Liver (tissue), 2 donors: ENCODE measurements around the gene A2ML1.

ENCODE experiments used
- EGR1 ChIP-seq, 2 donors: IDR thresholded peaks; 2 replicates each; pipeline ENCODE4 v1.6.1; 2016 to 2018; ENCODE audit warnings: antibody characterized with exemption in 2 of 2, low read depth in 2 of 2
- GABPA ChIP-seq, 2 donors: IDR thresholded peaks in 1 of 2; conservative IDR thresholded peaks in 1 of 2; 2 replicates each; pipeline ENCODE4 v1.6.1; 2016; ENCODE audit warnings: antibody characterized with exemption in 2 of 2, mild to moderate bottlenecking in 1 of 2, moderate library complexity in 1 of 2
- donor health status: healthy.

- TF ChIP-seq GABPA (IDR thresholded peaks at IDR 0.05 in 1 of 2, conservative IDR thresholded peaks at IDR 0.05 in 1 of 2) = no peak
- no peak for TF ChIP-seq EGR1 (IDR thresholded peaks at IDR 0.05; ENCODE audit: low read depth in 2 of 2)
Measured at GRCh38 chr12:8906266-8907180, 84.1 kb downstream of the A2ML1 start.
